Measurements from ENCODE around the gene MUC12. TPM values are rescaled to one million over a fixed set of nuclear protein-coding genes. Genes with fewer than 3 reads are reported as not detected.
"Not testable (repeated sequence)": the region's sequence is repeated elsewhere in the genome, so short reads cannot be mapped to it uniquely, and the experiment has no call there.

The MUC12 gene
- total and polyA plus RNA-seq, 4 donors: 0.16 TPM; not detected in 3

GRCh38 chr7:100933734-100934133 lies 35.6 kb upstream of the MUC12 start:
- DNase-seq (ENCODE audit: low spot score): no peak
- 58% methylated on average over 4 of the region's 4 CpGs for WGBS

GRCh38 chr7:100935381-100935780 lies 34.0 kb upstream of the MUC12 start:
- H3K4me3 ChIP-seq (ENCODE audit: low read depth in 1 of 3, low read length in 3 of 3); DNase-seq (ENCODE audit: low spot score); H3K36me3 ChIP-seq (ENCODE audit: control insufficient read depth in 4 of 4, insufficient read depth in 3 of 4, low read depth in 1 of 4, low read length in 3 of 4); H3K9ac ChIP-seq (ENCODE audit: low read depth in 1 of 2, low read length in 2 of 2); H3K4me1 ChIP-seq (ENCODE audit: control insufficient read depth in 4 of 4, insufficient read depth in 4 of 4, low read length in 3 of 4); H3K9me3 ChIP-seq (ENCODE audit: control insufficient read depth in 4 of 4, low read length in 3 of 4); H3K27me3 ChIP-seq (ENCODE audit: control insufficient read depth in 4 of 4, insufficient read depth in 4 of 4, low read length in 3 of 4); H3K27ac ChIP-seq (ENCODE audit: low read depth in 1 of 2, low read length in 2 of 2): not testable (repeated sequence)
- 78% methylated on average over 2 of the region's 2 CpGs for WGBS

More at GRCh38 chr7:100933734-100934133, 35.6 kb upstream of the MUC12 start:
- no peak overlapping the region for H3K9ac ChIP-seq (ENCODE audit: low read depth in 1 of 2, low read length in 2 of 2)
- H3K9me3 ChIP-seq (ENCODE audit: control insufficient read depth in 4 of 4, low read length in 3 of 4): no peaks in the 10 kb centered on the region
- no peaks in the 10 kb centered on the region for H3K36me3 ChIP-seq (ENCODE audit: control insufficient read depth in 4 of 4, insufficient read depth in 3 of 4, low read depth in 1 of 4, low read length in 3 of 4)
- no peaks in the 10 kb centered on the region for H3K27me3 ChIP-seq (ENCODE audit: control insufficient read depth in 4 of 4, insufficient read depth in 4 of 4, low read length in 3 of 4)
- no peak for TF ChIP-seq RAD21 (IDR thresholded peaks at IDR 0.05)
- TF ChIP-seq SP1 (IDR thresholded peaks at IDR 0.05): no peak
- no peak for TF ChIP-seq TAF1 (conservative IDR thresholded peaks at IDR 0.05)
- no peak for TF ChIP-seq JUND (IDR thresholded peaks at IDR 0.05)
- no peak for TF ChIP-seq HNF4G (IDR thresholded peaks at IDR 0.05)
- TF ChIP-seq HNF4A (conservative IDR thresholded peaks at IDR 0.05): no peak
- TF ChIP-seq CTCF (IDR thresholded peaks at IDR 0.05; ENCODE audit: low read depth, low read length, missing input control): no peak
- TF ChIP-seq NR2F2 (IDR thresholded peaks at IDR 0.05): no peak
- no peak for TF ChIP-seq FOXA1 (IDR thresholded peaks at IDR 0.05)
- no peak for TF ChIP-seq EGR1 (IDR thresholded peaks at IDR 0.05; ENCODE audit: low read depth in 2 of 2)
- no peak for TF ChIP-seq GABPA (IDR thresholded peaks at IDR 0.05 in 1 of 2, conservative IDR thresholded peaks at IDR 0.05 in 1 of 2)
- TF ChIP-seq ATF3 (IDR thresholded peaks at IDR 0.05): no peak
- TF ChIP-seq FOXA2 (IDR thresholded peaks at IDR 0.05): no peak
- TF ChIP-seq REST (IDR thresholded peaks at IDR 0.05): no peak
- no peak overlapping the region for H3K27ac ChIP-seq (ENCODE audit: low read depth in 1 of 2, low read length in 2 of 2)
- H3K4me3 ChIP-seq (ENCODE audit: low read depth in 1 of 3, low read length in 3 of 3): no peak overlapping the region
- H3K4me1 ChIP-seq (ENCODE audit: control insufficient read depth in 4 of 4, insufficient read depth in 4 of 4, low read length in 3 of 4): no peaks in the 10 kb centered on the region

- not testable (repeated sequence) for H3K9me3 ChIP-seq (ENCODE audit: control insufficient read depth in 4 of 4, low read length in 3 of 4); H3K9ac ChIP-seq (ENCODE audit: low read depth in 1 of 2, low read length in 2 of 2); H3K27ac ChIP-seq (ENCODE audit: low read depth in 1 of 2, low read length in 2 of 2); H3K4me1 ChIP-seq (ENCODE audit: control insufficient read depth in 4 of 4, insufficient read depth in 4 of 4, low read length in 3 of 4); H3K4me3 ChIP-seq (ENCODE audit: low read depth in 1 of 3, low read length in 3 of 3); H3K27me3 ChIP-seq (ENCODE audit: control insufficient read depth in 4 of 4, insufficient read depth in 4 of 4, low read length in 3 of 4); DNase-seq (ENCODE audit: low spot score); H3K36me3 ChIP-seq (ENCODE audit: control insufficient read depth in 4 of 4, insufficient read depth in 3 of 4, low read depth in 1 of 4, low read length in 3 of 4)
- 95% methylated on average over 7 of the region's 7 CpGs for WGBS
These were observed 33.2 kb upstream of the MUC12 start for GRCh38 chr7:100936167-100936566.

All from liver (tissue), 9 donors.